ENCODE results near the gene ARX.

Gene ARX

DNA sequence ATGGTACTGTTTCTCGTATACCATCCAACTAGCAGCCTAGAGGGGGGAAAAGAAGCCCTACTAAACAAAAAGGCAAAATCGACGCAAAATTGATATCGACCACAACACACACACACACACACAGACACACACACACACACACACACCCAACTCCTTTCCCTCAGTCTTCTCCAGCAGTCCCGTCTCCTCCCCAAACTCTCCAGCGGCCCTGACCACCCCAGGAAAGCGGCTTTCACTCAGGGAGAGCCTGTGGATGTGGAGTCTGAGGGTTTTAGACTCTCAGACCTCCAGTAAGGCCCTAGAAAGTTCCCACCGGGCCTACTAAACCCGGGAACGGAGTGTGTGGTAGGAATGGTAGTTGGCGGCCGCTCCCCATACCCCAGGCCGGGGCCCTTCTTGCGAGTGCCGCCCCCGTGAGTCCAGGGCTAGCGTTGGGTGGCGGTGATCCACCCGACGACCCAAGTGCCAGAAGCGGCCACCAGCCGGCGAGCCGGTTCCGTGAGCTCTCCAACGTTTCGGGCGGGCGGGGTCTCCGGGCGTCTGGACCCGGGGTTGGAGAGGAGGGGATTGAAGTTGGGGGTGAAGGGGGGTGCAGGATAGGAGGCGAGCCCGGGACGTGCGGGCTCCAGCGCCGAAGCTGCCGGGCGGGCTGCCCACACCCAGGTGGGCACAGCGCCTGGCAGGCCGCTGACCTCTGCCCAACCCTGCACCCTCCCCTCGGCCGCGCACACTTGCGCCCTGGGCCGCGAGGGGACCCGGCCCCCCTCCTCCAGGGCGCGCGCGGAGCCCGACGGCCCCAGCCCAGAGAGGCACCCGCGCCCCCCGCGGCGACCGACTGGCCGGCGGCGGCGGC lies 13.7 kb downstream of the ARX start:
- Mint-ChIP-seq H3K27ac (no peak overlapping the region), H3K9me3 (no peaks in the 10 kb centered on the region), H3K4me3 (no peak overlapping the region), H3K27me3 (peaks cover 51% of the 10 kb centered on the region), H3K36me3 (ENCODE audit: low read depth) (peaks cover 6% of the 10 kb centered on the region), H3K4me1 (ENCODE audit: low read depth) (peaks cover 13% of the 10 kb centered on the region)
- intact Hi-C loops (cut with micrococcal nuclease) = no loop called here

DNA sequence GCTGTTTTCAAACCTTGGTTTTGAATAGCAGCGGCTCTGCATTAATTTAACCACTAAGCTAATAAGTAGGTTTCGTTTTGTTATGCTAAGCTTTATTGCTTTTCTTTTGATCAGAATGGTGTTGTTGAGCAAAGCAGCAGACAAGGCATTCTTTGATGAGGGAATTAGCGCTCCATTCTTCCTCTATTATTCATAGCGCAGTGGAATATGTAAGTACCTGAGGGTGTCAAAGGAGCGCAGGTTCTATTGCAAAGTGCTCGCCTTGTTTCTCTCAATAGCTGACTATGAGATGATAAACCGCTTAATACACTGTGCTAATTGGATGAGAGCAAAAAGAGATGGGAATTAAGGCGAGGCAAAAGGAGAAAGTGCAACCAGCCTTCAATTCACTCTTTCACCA lies 16.3 kb downstream of the ARX start:
- Mint-ChIP-seq H3K27ac (no peak overlapping the region), H3K36me3 (ENCODE audit: low read depth) (peaks cover 14% of the 10 kb centered on the region), H3K4me1 (ENCODE audit: low read depth) (peaks cover 11% of the 10 kb centered on the region), H3K4me3 (no peak overlapping the region), H3K27me3 (peaks cover 28% of the 10 kb centered on the region), H3K9me3 (no peaks in the 10 kb centered on the region)
- intact Hi-C loops (cut with micrococcal nuclease) = no loop called here

DNA sequence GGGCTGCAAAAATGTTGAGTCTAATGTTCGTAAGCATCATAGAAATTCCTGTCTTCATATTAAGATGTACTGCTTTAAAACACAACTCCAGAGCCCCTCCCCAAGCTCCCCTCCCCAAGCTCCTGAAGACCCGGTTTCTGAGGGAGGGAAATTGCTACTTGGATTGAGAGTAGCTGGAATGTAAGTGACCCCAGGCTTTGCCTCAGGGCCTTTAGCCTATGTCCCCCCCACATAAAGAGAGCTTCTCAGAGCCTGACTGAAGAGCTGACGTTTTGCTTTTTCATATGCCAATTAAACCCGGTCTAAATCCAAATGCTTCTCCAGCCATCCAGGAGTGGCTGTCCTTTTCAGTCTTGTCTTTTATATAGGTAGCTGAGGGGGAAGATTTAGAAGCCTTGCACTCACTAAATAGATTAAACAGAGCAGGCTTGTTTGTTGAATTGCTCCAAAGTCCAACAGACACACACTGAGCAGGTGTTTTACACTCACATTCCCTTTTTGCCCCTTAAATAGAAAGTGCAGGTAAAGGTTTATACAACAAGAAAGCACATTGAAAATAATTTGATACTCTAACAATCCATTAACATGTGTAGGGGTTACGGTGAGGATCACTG lies 19.6 kb downstream of the ARX start:
- peaks cover 18% of the 10 kb centered on the region for H3K36me3 Mint-ChIP-seq (ENCODE audit: low read depth)
- H3K27me3 Mint-ChIP-seq = peaks cover 4% of the 10 kb centered on the region
- H3K9me3 Mint-ChIP-seq = no peaks in the 10 kb centered on the region
- no peak overlapping the region for H3K4me3 Mint-ChIP-seq
- intact Hi-C loops (cut with micrococcal nuclease) = no loop called here
- H3K27ac Mint-ChIP-seq = no peak overlapping the region
- no peaks in the 10 kb centered on the region for H3K4me1 Mint-ChIP-seq (ENCODE audit: low read depth)

DNA sequence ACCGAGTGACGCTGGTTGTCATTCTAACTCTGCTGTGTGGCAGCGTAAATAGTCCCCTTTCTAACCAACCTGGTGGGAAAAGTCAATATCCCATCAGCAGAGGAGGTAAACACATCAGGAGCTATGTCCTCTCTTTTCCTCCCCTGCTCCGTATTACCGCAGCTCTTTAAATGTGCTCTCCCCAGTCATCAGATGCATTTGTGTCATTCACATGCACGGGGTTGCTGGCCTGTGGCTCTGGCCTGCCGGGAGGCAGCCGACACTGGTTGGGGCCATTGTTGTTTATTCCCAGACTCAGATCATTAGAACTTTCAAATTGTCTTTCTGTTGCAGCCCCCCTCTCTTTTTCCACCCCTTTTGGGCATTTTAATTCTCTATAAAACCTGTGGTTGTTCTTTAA lies 21.9 kb downstream of the ARX start:
- H3K27me3 Mint-ChIP-seq = no peaks in the 10 kb centered on the region
- intact Hi-C loops (cut with micrococcal nuclease) = no loop called here

DNA sequence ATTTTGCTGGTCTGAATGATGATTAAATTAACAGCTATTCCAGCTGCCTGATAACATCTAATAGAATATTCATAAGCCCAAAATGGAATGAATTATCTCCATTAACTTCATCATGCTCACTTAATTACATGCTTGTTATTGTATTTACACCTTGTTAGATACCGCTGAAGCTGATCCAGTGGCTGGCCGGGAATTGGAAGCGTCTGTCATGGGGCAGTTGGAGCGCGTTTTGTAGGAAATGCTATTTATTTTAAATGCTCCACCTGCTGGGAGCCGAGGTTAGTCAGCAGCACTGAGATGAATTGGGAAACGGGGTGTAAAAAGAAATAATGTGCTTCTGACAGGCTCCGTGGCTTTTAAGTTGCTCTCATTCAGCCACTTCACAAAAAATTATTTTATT lies 25.2 kb downstream of the ARX start:
- Mint-ChIP-seq H3K4me3 (no peak overlapping the region), H3K4me1 (ENCODE audit: low read depth) (no peaks in the 10 kb centered on the region), H3K36me3 (ENCODE audit: low read depth) (peaks cover 11% of the 10 kb centered on the region), H3K27ac (no peak overlapping the region), H3K9me3 (no peaks in the 10 kb centered on the region), H3K27me3 (no peaks in the 10 kb centered on the region)
- intact Hi-C loops (cut with micrococcal nuclease) = no loop called here

More for the DNA sequence above, 21.9 kb downstream of the ARX start:
- no peak overlapping the region for H3K4me3 Mint-ChIP-seq
- no peak overlapping the region for H3K27ac Mint-ChIP-seq
- no peaks in the 10 kb centered on the region for H3K4me1 Mint-ChIP-seq (ENCODE audit: low read depth)
- no peaks in the 10 kb centered on the region for H3K9me3 Mint-ChIP-seq
- peaks cover 14% of the 10 kb centered on the region for H3K36me3 Mint-ChIP-seq (ENCODE audit: low read depth)

DNA sequence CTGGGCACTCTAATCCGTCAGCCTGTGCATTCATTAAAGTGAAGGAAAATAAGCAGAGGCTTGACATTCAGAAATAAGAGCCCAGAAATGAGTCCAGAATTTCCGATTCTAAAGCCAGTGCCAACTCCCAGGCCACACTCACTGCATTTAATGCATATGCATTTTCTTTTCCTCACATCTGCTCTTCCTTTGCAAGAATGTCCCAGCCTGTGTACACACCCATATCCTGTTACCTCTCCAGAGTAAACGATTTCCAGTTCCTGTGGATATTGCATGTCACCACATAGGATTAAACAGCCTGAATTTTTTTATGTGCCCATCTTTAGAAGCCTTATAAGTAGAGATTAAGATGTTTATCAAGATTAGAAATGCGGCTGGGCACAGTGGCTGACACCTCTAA lies 27.5 kb downstream of the ARX start:
- intact Hi-C loops (cut with micrococcal nuclease) = no loop called here
- H3K9me3 Mint-ChIP-seq = no peaks in the 10 kb centered on the region
- no peaks in the 10 kb centered on the region for H3K27me3 Mint-ChIP-seq
- H3K4me1 Mint-ChIP-seq (ENCODE audit: low read depth) = no peaks in the 10 kb centered on the region
- H3K27ac Mint-ChIP-seq = no peak overlapping the region
- peaks cover 6% of the 10 kb centered on the region for H3K36me3 Mint-ChIP-seq (ENCODE audit: low read depth)
- no peak overlapping the region for H3K4me3 Mint-ChIP-seq

DNA sequence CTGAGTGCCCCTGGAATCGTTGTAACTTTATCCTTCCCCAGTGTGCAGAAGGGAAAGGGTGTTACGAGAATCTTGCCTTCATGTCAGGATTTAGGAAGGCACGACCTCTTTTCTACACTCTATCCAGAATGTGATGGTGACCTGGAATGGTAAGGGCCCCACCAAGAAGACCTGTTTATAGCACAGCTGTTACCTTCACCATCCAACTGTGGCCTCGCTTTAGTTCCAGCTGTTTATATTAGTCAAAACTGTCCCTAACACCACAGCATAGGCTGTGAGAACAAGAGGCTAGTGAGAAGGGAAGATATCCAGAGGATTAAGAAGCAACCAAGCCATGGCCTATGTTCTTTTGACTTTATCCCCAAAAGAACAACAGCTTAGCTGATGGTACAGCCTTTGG lies 28.0 kb downstream of the ARX start:
- Mint-ChIP-seq H3K36me3 (ENCODE audit: low read depth) (peaks cover 6% of the 10 kb centered on the region), H3K4me3 (no peak overlapping the region), H3K4me1 (ENCODE audit: low read depth) (no peaks in the 10 kb centered on the region), H3K27ac (no peak overlapping the region), H3K27me3 (no peaks in the 10 kb centered on the region), H3K9me3 (no peaks in the 10 kb centered on the region)
- intact Hi-C loops (cut with micrococcal nuclease) = no loop called here

DNA sequence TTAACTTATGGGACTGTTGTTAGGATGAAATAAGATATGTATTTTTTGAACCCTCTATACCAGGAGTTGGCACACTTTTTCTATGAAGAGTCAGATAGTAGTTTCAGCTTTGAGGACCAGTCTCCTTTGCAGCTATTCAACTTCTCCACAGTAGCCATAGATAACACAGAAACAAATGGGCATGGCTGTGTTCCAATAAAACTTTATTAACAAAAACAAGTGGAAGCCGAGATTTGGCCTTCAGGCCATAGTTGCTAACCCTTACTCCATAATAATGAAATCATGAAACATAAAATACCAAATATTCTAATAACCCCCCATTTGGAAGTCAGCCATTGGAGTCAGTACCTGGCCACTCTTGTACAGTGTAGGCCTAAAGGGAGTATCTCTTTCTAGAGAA lies 30.6 kb downstream of the ARX start:
- Mint-ChIP-seq H3K36me3 (ENCODE audit: low read depth) (no peaks in the 10 kb centered on the region), H3K27ac (no peak overlapping the region)
- intact Hi-C loops (cut with micrococcal nuclease) = no loop called here

DNA sequence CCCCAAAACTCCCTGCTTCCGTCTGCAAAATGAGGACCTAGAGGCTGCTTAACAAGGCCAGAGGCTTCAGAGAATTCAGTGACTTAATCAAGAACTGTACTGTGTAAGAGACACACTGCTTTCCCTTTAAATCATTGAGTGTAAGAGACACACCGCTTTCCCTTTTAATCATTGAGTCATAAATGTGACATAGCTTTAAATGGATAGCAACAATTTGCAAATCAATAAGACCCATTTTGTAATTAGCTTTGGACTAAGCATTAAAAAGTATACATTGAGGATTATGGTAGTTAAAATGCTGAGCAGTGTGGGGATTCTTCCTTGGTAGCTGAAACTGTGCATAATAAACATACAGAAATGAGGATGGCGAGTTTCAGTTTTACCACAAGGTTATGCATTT lies 31.8 kb downstream of the ARX start:
- H3K9me3 Mint-ChIP-seq = no peaks in the 10 kb centered on the region
- no peaks in the 10 kb centered on the region for H3K4me1 Mint-ChIP-seq (ENCODE audit: low read depth)
- no peak overlapping the region for H3K27ac Mint-ChIP-seq
- H3K4me3 Mint-ChIP-seq = no peak overlapping the region
- no peaks in the 10 kb centered on the region for H3K27me3 Mint-ChIP-seq
- intact Hi-C loops (cut with micrococcal nuclease) = no loop called here
- H3K36me3 Mint-ChIP-seq (ENCODE audit: low read depth) = no peaks in the 10 kb centered on the region

More for the DNA sequence above, 30.6 kb downstream of the ARX start:
- no peaks in the 10 kb centered on the region for H3K9me3 Mint-ChIP-seq
- H3K27me3 Mint-ChIP-seq = no peaks in the 10 kb centered on the region
- no peak overlapping the region for H3K4me3 Mint-ChIP-seq
- H3K4me1 Mint-ChIP-seq (ENCODE audit: low read depth) = no peaks in the 10 kb centered on the region

DNA sequence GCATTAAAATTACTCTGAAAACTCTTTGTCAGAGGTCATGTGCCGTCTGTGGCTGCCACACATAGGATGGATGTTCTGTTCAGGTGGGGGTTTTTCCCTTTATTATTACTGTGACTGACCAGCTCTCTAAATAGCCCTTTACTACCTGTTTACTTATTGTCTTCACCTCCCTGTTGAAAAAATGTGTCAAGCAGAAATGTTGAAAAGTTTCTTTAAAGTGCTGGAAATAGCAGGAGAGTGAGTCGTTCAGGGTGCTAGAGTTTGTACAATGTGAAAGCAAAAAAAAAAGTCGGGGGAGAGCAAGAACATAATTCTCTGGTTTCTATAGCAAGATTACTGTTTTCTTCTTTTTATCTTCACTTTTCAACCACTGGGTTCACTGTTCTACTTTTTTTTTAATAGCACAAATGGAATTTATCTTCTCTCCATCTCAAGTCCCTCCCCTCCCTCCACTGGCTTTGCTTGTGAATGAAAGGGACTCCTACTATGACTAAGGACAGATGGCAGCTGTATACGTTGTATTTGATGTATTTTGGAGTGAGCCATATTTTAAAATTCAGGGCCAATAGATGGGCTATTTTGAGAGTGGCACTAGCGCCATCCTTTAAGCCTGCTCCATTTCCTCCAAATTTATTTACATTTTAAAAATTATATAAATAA lies 33.3 kb downstream of the ARX start:
- H3K27ac Mint-ChIP-seq = no peak overlapping the region
- H3K36me3 Mint-ChIP-seq (ENCODE audit: low read depth) = no peaks in the 10 kb centered on the region
- intact Hi-C loops (cut with micrococcal nuclease) = no loop called here
- H3K4me1 Mint-ChIP-seq (ENCODE audit: low read depth) = no peaks in the 10 kb centered on the region
- no peak overlapping the region for H3K4me3 Mint-ChIP-seq
- H3K27me3 Mint-ChIP-seq = no peaks in the 10 kb centered on the region
- H3K9me3 Mint-ChIP-seq = no peaks in the 10 kb centered on the region

DNA sequence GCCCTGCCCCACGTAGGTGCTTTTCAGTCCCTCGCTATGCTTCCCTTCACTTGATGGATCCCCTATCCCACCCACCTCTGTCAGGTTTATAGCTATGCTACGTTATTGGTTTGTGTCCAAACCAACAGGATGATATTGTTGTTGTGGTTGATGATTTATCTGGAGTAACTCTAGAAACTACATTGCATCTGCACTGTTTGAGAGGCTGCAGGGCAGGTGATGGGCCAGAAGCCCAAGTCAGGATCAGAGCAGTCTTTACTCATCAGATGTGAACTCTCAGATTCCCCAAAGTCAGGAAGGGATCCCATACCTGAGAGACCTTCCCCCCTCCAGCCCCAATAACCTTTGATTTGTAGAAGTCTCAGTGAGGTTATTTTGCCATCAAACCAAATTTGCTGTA lies 34.7 kb downstream of the ARX start:
- intact Hi-C loops (cut with micrococcal nuclease) = no loop called here
- Mint-ChIP-seq H3K36me3 (ENCODE audit: low read depth) (no peaks in the 10 kb centered on the region), H3K4me3 (no peak overlapping the region), H3K9me3 (no peaks in the 10 kb centered on the region), H3K4me1 (ENCODE audit: low read depth) (no peaks in the 10 kb centered on the region), H3K27me3 (no peaks in the 10 kb centered on the region), H3K27ac (no peak overlapping the region)

DNA sequence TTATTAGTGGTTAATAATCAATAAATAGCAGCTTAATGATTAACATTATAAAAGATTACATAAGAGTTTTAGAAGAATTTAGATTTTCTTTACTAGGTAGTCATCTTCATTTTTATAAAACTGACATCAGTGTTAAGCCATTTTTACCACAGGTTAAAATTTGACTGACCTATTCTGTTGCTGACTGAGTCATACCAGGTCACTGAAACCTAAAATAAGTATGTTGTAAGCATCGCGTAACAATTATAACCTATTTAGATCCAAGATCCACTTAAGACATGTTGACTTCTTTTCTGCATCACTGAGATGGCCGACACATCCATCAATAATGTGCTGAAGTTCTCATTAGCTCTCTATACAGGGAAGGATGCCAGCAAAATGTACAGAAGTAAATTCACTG lies 36.7 kb downstream of the ARX start:
- H3K36me3 Mint-ChIP-seq (ENCODE audit: low read depth) = no peaks in the 10 kb centered on the region
- H3K27me3 Mint-ChIP-seq = no peaks in the 10 kb centered on the region
- no peaks in the 10 kb centered on the region for H3K4me1 Mint-ChIP-seq (ENCODE audit: low read depth)
- intact Hi-C loops (cut with micrococcal nuclease) = no loop called here
- no peak overlapping the region for H3K4me3 Mint-ChIP-seq
- no peak overlapping the region for H3K27ac Mint-ChIP-seq
- H3K9me3 Mint-ChIP-seq = no peaks in the 10 kb centered on the region

DNA sequence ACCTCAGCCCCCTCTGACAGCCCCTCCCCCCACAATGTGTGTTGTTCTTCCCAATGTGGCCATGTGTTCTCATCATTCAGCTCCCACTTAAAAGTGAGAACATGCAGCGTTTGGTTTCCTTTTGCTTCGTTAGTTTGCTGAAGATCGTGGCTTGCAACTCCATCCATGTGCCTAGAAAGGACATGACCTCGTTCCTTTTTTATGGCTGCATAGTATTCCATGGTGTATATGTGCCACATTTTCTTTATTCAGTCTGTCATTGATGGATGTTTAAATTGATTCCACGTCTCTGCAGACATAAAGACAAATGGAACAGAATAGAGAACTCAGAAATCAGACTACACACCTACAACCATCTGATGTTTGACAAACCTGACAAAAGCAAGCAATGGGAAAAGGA lies 46.0 kb downstream of the ARX start:
- Mint-ChIP-seq H3K27me3 (no peaks in the 10 kb centered on the region), H3K27ac (no peak overlapping the region), H3K4me3 (no peak overlapping the region), H3K4me1 (ENCODE audit: low read depth) (no peaks in the 10 kb centered on the region), H3K36me3 (ENCODE audit: low read depth) (no peaks in the 10 kb centered on the region), H3K9me3 (no peaks in the 10 kb centered on the region)
- intact Hi-C loops (cut with micrococcal nuclease) = no loop called here

DNA sequence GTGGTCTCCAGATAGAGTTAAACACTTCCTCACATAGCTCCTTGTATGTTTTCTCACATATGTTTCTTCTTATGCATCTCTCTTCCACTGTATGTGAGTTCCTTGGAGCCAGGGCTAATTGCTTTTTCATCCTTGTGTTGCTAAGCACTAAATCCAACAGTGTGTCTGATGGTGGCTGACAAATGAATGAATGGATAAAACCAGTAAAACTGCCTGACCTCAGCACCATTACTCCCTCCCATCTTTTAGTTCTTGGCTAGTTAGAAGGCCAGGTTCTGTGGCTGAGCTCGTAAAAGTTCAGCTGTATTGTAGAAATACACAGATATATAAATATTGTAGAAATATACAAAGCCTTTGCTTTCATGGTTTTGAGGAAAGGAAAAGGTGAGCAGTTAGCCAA lies 50.4 kb downstream of the ARX start:
- Mint-ChIP-seq H3K27me3 (no peaks in the 10 kb centered on the region), H3K36me3 (ENCODE audit: low read depth) (no peaks in the 10 kb centered on the region), H3K9me3 (no peaks in the 10 kb centered on the region), H3K4me1 (ENCODE audit: low read depth) (no peaks in the 10 kb centered on the region), H3K27ac (no peak overlapping the region), H3K4me3 (no peak overlapping the region)
- intact Hi-C loops (cut with micrococcal nuclease) = no loop called here

All from dendritic cell treated with granulocyte-macrophage colony-stimulating factor and Interleukin-4, amounts not matched to agents 40 ng/mL and 50 ng/mL, for 4 days (primary cell).